ENCODE data around the gene ATAD3B. TPM values are rescaled to one million over a fixed set of nuclear protein-coding genes. Genes with fewer than 3 reads are reported as not detected.

ATAD3B gene
- polyA plus RNA-seq, 1 donor (not counting 4 experiments of a cell fraction or from before 2014, with no cell fraction given) = 20.6 TPM

- no peak for DNase-seq (ENCODE audit: low read depth, low spot score)
- H3K79me2 ChIP-seq (ENCODE audit: control insufficient read depth, insufficient read depth, low read length) = no peaks in the 10 kb centered on the region
- no peak for FAIRE-seq
- no peak overlapping the region for H2AFZ ChIP-seq (ENCODE audit: control insufficient read depth, low read length)
- no peak overlapping the region for H3K4me3 ChIP-seq (ENCODE audit: control insufficient read depth in 2 of 3, extremely low read depth in 1 of 3, insufficient read depth in 2 of 3, low read depth in 1 of 3, low read length in 3 of 3)
- no peaks in the 10 kb centered on the region for H3K9me1 ChIP-seq (ENCODE audit: control insufficient read depth, extremely low read depth, insufficient read depth, low read length)
- TF ChIP-seq CTCF (optimal IDR thresholded peaks at IDR 0.05 in 1 of 3, IDR thresholded peaks at IDR 0.05 in 1 of 3, conservative IDR thresholded peaks at IDR 0.05 in 1 of 3; ENCODE audit: extremely low read depth in 1 of 3, insufficient read depth in 2 of 3, low read length in 3 of 3) = no peak
- no peak for TF ChIP-seq EZH2 (IDR thresholded peaks at IDR 0.05; ENCODE audit: low read length)
- H3K4me2 ChIP-seq (ENCODE audit: control insufficient read depth, extremely low read depth, insufficient read depth, low read depth, low read length) = no peak overlapping the region
- no peak overlapping the region for H3K27ac ChIP-seq (ENCODE audit: control insufficient read depth, insufficient read depth, low read length)
- H3K9me3 ChIP-seq (ENCODE audit: control insufficient read depth, low read depth, low read length) = no peaks in the 10 kb centered on the region
- no peaks in the 10 kb centered on the region for H3K27me3 ChIP-seq (ENCODE audit: control insufficient read depth, extremely low read depth, insufficient read depth, low read length)
- H4K20me1 ChIP-seq (ENCODE audit: control insufficient read depth, extremely low read depth, insufficient read depth, low read length) = no peaks in the 10 kb centered on the region
- dilution Hi-C loops (cut with MboI; ENCODE audit: extremely low pct_ligation_motif_present, low sequenced_read_pairs) = no loop called here
- peaks cover 5 to 7% of the 10 kb centered on the region in 2 experiments for H3K36me3 ChIP-seq (ENCODE audit: control insufficient read depth in 2 of 2, extremely low read depth in 1 of 2, insufficient read depth in 2 of 2, low read length in 2 of 2)
- no peaks in the 10 kb centered on the region for H3K4me1 ChIP-seq (ENCODE audit: control insufficient read depth, extremely low read depth, insufficient read depth, low read length)
- H3K9ac ChIP-seq (ENCODE audit: control insufficient read depth, extremely low read depth, insufficient read depth, low read length) = no peak overlapping the region
These were observed 63.0 kb downstream of the ATAD3B start for GRCh38 chr1:1534401-1535154.

DNA sequence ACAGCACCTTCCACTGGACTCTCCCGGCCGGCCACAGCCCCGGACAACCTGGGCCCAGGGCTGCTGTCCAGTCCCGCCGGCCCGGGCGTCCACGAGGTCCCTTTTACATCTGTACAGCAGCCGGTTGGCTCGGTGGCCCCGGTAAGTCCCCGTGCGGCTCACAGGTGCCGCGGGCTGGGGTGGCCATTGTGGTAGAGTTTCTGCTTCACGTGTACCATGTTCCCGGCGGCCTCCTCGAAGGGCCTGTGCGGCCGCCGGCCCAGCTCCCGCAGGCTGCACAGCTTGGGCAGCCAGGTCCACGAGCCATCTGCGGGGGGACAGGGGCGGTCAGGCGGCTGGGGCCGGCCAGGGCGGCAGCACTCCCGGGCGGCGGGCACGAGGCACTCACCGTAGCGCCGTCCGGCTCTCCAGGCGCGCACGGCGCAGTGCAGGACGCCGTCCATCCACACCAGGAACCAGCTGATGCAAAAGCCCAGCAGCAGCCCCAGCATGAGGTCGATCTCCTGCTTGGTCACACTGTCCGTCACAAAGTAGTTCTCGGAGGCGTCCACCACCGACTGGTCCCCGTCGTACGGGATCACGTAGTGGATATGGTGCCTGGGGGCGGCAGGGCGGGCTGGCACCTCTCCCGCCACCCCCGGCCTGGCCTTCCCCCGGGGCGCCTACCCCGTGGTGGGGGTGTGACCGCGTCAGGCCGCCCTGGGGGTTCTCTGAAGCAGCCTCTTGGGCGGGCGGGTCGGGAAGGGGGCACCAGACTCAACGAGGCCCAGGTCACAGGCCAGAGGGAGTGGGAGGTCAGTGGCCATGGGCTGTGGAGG, 63.8 kb downstream of the ATAD3B start:
- no peaks in the 10 kb centered on the region for H3K4me1 ChIP-seq (ENCODE audit: control insufficient read depth, extremely low read depth, insufficient read depth, low read length)
- no peak overlapping the region for H3K4me3 ChIP-seq (ENCODE audit: control insufficient read depth in 2 of 3, extremely low read depth in 1 of 3, insufficient read depth in 2 of 3, low read depth in 1 of 3, low read length in 3 of 3)
- no peaks in the 10 kb centered on the region for H3K9me3 ChIP-seq (ENCODE audit: control insufficient read depth, low read depth, low read length)
- TF ChIP-seq CTCF (optimal IDR thresholded peaks at IDR 0.05 in 1 of 3, IDR thresholded peaks at IDR 0.05 in 1 of 3, conservative IDR thresholded peaks at IDR 0.05 in 1 of 3; ENCODE audit: extremely low read depth in 1 of 3, insufficient read depth in 2 of 3, low read length in 3 of 3) (no peak), EZH2 (IDR thresholded peaks at IDR 0.05; ENCODE audit: low read length) (no peak)
- FAIRE-seq (no peak), DNase-seq (ENCODE audit: low read depth, low spot score) (no peak)
- H2AFZ ChIP-seq (ENCODE audit: control insufficient read depth, low read length) = no peak overlapping the region
- H3K9me1 ChIP-seq (ENCODE audit: control insufficient read depth, extremely low read depth, insufficient read depth, low read length) = no peaks in the 10 kb centered on the region
- peaks cover 0 to 1% of the 10 kb centered on the region in 2 experiments for H3K36me3 ChIP-seq (ENCODE audit: control insufficient read depth in 2 of 2, extremely low read depth in 1 of 2, insufficient read depth in 2 of 2, low read length in 2 of 2)
- no peak overlapping the region for H3K9ac ChIP-seq (ENCODE audit: control insufficient read depth, extremely low read depth, insufficient read depth, low read length)
- H3K27me3 ChIP-seq (ENCODE audit: control insufficient read depth, extremely low read depth, insufficient read depth, low read length) = no peaks in the 10 kb centered on the region
- H3K27ac ChIP-seq (ENCODE audit: control insufficient read depth, insufficient read depth, low read length) = no peak overlapping the region
- H3K79me2 ChIP-seq (ENCODE audit: control insufficient read depth, insufficient read depth, low read length) = no peaks in the 10 kb centered on the region
- H4K20me1 ChIP-seq (ENCODE audit: control insufficient read depth, extremely low read depth, insufficient read depth, low read length) = no peaks in the 10 kb centered on the region
- H3K4me2 ChIP-seq (ENCODE audit: control insufficient read depth, extremely low read depth, insufficient read depth, low read depth, low read length) = no peak overlapping the region
- dilution Hi-C loops (cut with MboI; ENCODE audit: extremely low pct_ligation_motif_present, low sequenced_read_pairs) = no loop called here
